Psoas muscle (tissue), 8 donors: ENCODE measurements around the gene FGFRL1. TPM values are rescaled to one million over a fixed set of nuclear protein-coding genes. Genes with fewer than 3 reads are reported as not detected.
A peak's percentile ranks its signal among the peaks of the same experiment; 100 is the strongest.

ENCODE experiments used
- ATAC-seq, 4 donors: fragments of 200-7000 bp; cut with Tn5 transposase; one replicate each; pipeline ENCODE4 v1.9.1; 2020; ENCODE audit warnings: moderate library complexity in 3 of 4, mild to moderate bottlenecking in 2 of 4
- DNase-seq, 2 donors: peaks; one replicate each; pipeline ENCODE4 v3.0.0-alpha.2; 2020
- H3K27ac ChIP-seq: fragments of 200-600 bp; one replicate; pipeline ENCODE4 v1.8.0; 2022
- H3K27me3 ChIP-seq, 3 donors: fragments of 200-600 bp in 1 of 3; one replicate each; pipeline versions ENCODE4 v1.6.1 to v1.8.0; 2013 to 2022; ENCODE audit warnings: low read length in 2 of 3, mild to moderate bottlenecking in 2 of 3, moderate library complexity in 1 of 3; ENCODE audit not compliant: insufficient read depth in 3 of 3
- H3K36me3 ChIP-seq, 2 donors: fragments of 200-600 bp in 1 of 2; one replicate each; pipeline versions ENCODE4 v1.6.1 to v1.8.0; 2013 to 2022; ENCODE audit warnings: low read depth in 1 of 2, mild to moderate bottlenecking in 1 of 2, moderate library complexity in 1 of 2; ENCODE audit not compliant: insufficient read depth in 1 of 2
- H3K4me1 ChIP-seq: fragments of 200-600 bp; one replicate; pipeline ENCODE4 v1.8.0; 2022
- H3K4me3 ChIP-seq: fragments of 200-600 bp; one replicate; pipeline ENCODE4 v1.8.0; 2022; ENCODE audit warnings: mild to moderate bottlenecking
- H3K9me3 ChIP-seq: fragments of 200-600 bp; one replicate; pipeline ENCODE4 v1.8.0; 2022
- WGBS, 3 donors: extraction: QIAGEN DNeasy Blood & Tissue Kit; methylation state at CpG; one replicate each; pipeline versions ENCODE4 v1.1.6 to v1.1.7; 2013; 5-methylcytosine and 5-hydroxymethylcytosine counted together
- intact Hi-C, 2 donors: fragments of 100-400 bp; cut with DNase I; formaldehyde crosslinking; loops; one replicate each; pipeline versions ENCODE4 v1.11.0 to v1.14.2; 2022
- polyA plus RNA-seq, 3 donors: library from polyadenylated mRNA; stranded (reverse); fragments of 200-250 nt; gene quantifications; one replicate each; pipeline ENCODE4 v1.2.3, GENCODE V29; 2013
- total RNA-seq, 4 donors: library from RNA; stranded (reverse); fragmentation: NEBNext Ultra II Directional in 2 of 4; extraction: Animal tissue kit (Norgen Biotek cat#: 25700) in 2 of 4; gene quantifications; one replicate each; pipeline versions ENCODE4 v1.2.1 to v1.2.4, GENCODE V29; 2021 to 2023
- TF ChIP-seq, protein P1 (sequence below): fragments of 200-600 bp; IDR thresholded peaks from one replicate; pipeline ENCODE4 v1.8.0; 2022; ENCODE audit warnings: antibody characterized with exemption
- donor health status: healthy with polysubstance abuse.
- donor health status: DM: no; HTN: no; CAD: no; lungs with moderate emphysema.
- donor health status: Bipolar disorder and iron deficiency.
- donor health status: healthy.
- donor health status: DM: yes; HTN: yes; CAD: no.
- donor health status: DM: no; HTN: no; CAD: no.
- donor health status: DM: no; HTN: no; CAD: no.
- donor health status: DM: yes; HTN: yes; CAD: no.

FGFRL1 gene
- total and polyA plus RNA-seq, 7 donors: 9.8 to 41.2 (median 15.5) TPM

DNA sequence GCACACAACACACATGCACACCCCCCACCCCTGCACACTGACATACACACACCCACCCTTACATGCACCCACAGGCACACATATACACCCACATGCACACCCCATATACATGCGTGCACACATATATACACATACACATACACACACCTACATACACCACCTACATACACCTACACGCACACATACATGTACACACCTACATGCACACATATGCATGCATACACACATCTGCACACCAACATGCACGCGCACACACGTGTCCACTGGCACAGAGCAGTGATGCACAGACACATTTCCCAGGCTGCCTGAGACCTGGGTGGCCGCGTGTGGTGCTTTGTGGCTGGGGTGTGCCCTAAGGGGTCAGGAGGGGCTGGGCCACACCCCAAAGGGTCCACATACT lies 31.7 kb downstream of the FGFRL1 start:
- no peak for ATAC-seq
- Histone ChIP-seq H3K9me3 (no peaks in the 10 kb centered on the region), H3K36me3 (no peaks in the 10 kb centered on the region), H3K4me1 (no peaks in the 10 kb centered on the region), H3K4me3 (no peak overlapping the region), H3K27me3 (peaks cover 0 to 61% (median 16%) of the 10 kb centered on the region in 3 donors), H3K27ac (no peak overlapping the region)
- no peak for DNase-seq
- WGBS, 3 donors: 53 to 64% (median 54%) methylated on average over 7 of the region's 7 CpGs
- intact Hi-C loops: no loop called here
- TF ChIP-seq, protein P1, sequence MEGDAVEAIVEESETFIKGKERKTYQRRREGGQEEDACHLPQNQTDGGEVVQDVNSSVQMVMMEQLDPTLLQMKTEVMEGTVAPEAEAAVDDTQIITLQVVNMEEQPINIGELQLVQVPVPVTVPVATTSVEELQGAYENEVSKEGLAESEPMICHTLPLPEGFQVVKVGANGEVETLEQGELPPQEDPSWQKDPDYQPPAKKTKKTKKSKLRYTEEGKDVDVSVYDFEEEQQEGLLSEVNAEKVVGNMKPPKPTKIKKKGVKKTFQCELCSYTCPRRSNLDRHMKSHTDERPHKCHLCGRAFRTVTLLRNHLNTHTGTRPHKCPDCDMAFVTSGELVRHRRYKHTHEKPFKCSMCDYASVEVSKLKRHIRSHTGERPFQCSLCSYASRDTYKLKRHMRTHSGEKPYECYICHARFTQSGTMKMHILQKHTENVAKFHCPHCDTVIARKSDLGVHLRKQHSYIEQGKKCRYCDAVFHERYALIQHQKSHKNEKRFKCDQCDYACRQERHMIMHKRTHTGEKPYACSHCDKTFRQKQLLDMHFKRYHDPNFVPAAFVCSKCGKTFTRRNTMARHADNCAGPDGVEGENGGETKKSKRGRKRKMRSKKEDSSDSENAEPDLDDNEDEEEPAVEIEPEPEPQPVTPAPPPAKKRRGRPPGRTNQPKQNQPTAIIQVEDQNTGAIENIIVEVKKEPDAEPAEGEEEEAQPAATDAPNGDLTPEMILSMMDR: no peak

DNA sequence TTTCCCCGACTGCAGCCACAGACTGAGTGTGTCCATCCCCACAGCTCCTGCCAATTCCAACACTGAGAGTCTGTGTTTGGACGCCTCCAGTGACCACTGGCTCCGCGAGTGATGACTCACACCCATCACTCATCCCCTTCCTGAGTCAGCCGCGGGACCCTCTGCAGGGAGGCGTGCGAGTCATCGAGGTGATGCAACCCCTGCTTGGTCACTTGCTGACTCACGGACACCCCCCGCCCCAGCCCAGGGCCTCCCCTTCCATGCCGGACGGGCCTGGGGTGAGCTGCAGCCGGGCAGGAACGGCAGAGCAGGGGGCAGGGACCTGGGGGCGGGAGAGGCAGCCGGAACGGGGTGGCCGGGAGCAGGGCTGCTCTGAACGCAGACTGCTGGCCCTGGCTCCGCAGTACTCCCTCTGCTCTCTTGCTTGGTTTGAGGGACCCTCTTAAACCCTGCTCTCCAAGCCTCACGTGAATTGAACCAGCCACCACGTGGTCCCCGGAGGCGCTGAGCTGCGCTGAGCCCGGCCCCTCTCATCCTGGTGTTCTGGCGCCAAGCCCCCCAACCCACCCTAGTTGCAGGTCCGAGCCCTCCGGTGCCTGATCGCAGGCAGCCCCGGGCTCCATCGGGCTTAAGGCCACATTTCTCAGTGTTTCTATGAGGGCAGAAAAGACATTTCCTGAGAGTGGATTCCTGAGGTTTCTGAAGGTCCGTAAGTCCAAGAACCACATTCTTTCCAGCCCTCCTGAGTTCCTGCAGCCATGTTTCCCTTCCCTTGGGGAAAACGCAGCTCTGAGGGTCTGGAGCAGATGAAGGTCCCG lies 32.4 kb downstream of the FGFRL1 start:
- WGBS, 3 donors: 29 to 43% (median 35%) methylated on average over 32 to 36 of the region's 36 CpGs
- Histone ChIP-seq H3K4me3 (no peak overlapping the region), H3K27me3 (peaks cover 0 to 61% (median 18%) of the 10 kb centered on the region in 3 donors), H3K36me3 (no peaks in the 10 kb centered on the region), H3K4me1 (no peaks in the 10 kb centered on the region), H3K27ac (no peak overlapping the region), H3K9me3 (no peaks in the 10 kb centered on the region)
- TF ChIP-seq, protein P1: no peak
- ATAC-seq: peak; percentile 79 to 86 (median 82)
- intact Hi-C loops: no loop called here
- DNase-seq: peak; percentile 94 to 95

DNA sequence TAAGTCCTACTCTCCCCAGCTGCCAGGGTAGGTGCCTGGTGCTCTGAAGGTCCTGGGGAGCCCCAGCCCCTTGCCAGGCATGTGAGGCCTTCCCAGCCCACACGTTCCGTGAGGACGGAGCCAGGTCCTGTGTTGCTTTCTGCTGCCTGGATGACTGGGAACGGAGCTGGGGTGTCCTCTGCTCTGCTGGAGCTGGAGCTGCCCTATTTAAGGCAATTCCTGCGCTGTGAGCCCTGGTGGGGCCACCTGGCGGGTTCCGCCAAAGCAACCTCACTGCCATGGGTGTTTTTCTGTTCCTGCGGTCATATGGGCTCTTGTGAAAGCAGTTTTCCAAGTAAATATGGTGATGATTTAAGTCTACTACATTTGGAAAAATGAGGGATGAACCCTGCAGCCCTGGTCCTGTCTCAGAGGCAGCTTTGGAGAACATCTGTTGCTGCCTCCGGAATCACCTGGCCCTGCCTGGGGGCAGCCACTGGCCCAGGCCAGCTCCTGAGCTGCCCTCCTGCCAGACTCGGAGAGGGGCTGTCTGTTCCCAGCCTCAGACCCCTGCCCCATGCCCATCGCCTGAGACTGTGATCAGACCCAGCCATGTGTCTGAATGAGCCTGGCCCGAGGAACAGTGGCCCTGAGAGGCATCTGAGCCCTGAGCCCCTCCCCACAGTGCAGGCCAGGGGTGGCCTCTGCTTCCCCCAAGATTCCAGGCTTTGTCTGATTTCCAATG lies 33.2 kb downstream of the FGFRL1 start:
- Histone ChIP-seq H3K27me3 (peaks cover 0 to 68% (median 20%) of the 10 kb centered on the region in 3 donors), H3K27ac (no peak overlapping the region), H3K9me3 (no peaks in the 10 kb centered on the region), H3K36me3 (no peaks in the 10 kb centered on the region), H3K4me1 (no peaks in the 10 kb centered on the region), H3K4me3 (no peak overlapping the region)
- 81 to 88% (median 83%) methylated on average over 12 of the region's 12 CpGs for WGBS, 3 donors
- ATAC-seq: no peak
- DNase-seq: peak; percentile 26 to 46
- TF ChIP-seq, protein P1: no peak
- intact Hi-C loops: no loop called here

DNA sequence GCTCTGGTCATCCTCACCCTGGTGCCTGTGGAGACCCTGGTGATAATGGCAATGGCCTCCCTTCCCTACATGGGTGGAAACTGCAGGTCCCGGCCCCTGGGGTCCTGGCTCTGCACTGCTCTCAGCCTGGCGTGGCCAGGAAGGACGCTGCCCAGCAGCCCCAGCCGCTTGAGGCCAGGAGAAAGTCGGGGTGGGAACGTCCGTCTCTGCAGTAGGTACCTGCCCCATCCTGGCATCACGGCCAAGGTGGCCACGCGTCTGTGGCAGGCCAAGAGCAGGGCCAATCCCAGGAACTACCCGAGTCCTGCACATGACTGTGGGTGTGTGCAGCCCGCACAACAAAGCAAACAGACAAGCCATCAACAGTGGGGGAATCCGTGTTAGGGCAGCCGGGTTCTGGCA lies 33.8 kb downstream of the FGFRL1 start:
- Histone ChIP-seq H3K4me1 (no peaks in the 10 kb centered on the region), H3K9me3 (no peaks in the 10 kb centered on the region)
- WGBS, 3 donors: 38 to 60% (median 47%) methylated on average over 14 of the region's 14 CpGs

More for the DNA sequence above, 33.8 kb downstream of the FGFRL1 start:
- Histone ChIP-seq H3K27ac (no peak overlapping the region), H3K4me3 (no peak overlapping the region), H3K27me3 (peaks cover 0 to 68% (median 19%) of the 10 kb centered on the region in 3 donors), H3K36me3 (no peaks in the 10 kb centered on the region)
- DNase-seq: peak; percentile 12 to 41
- intact Hi-C loops: no loop called here
- TF ChIP-seq, protein P1: no peak
- ATAC-seq: no peak
